ENCODE data around the gene TBC1D22B. TPM values are rescaled to one million over a fixed set of nuclear protein-coding genes. Genes with fewer than 3 reads are reported as not detected.

TBC1D22B gene
- total and polyA plus RNA-seq, 2 donors from 2014 or later: 9.7 to 12.8 TPM

DNA sequence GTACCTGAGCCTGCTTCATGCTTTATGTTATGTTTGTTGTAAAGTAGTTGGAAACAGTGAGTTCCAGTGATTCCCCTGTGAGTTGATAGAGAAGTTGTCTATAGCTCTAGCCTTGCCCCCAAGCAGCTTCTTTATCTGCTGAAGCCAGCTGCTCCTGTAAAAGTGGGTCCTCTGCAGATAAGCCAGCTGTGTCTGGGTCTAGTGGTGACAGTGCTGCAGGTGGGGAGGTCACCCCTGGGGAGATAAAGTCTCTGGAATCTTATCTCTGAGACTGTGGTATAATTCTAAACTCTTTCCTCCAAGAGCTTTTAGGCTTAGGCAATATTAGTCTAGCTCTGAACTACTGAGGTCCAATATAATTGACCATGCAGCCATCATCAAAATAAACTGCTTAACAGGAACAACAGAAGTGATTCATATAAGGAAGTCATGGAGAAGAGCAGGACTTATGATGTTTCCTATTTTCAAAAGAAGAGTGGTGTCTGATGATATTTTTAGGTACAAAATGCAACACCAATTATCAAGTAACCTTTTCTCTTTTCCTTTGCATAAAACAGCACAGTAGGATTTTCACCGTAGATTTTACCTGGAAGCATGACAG is 44.6 kb downstream of the TBC1D22B start:
- Histone ChIP-seq H3K4me1 (ENCODE audit: control insufficient read depth in 2 of 3, insufficient read depth in 2 of 3, low read depth in 1 of 3, low read length in 3 of 3) (no peaks in the 10 kb centered on the region), H3K27me3 (ENCODE audit: control insufficient read depth, insufficient read depth, low read length) (no peaks in the 10 kb centered on the region), H3K27ac (ENCODE audit: low read depth in 2 of 2, low read length in 2 of 2) (no peak overlapping the region), H3K9ac (ENCODE audit: low read length in 3 of 3) (no peak overlapping the region), H3K36me3 (ENCODE audit: control insufficient read depth in 2 of 3, insufficient read depth in 3 of 3, low read length in 3 of 3) (peaks cover 0 to 26% (median 13%) of the 10 kb centered on the region in 3 donors), H3K9me3 (ENCODE audit: control insufficient read depth in 2 of 3, insufficient read depth in 1 of 3, low read length in 3 of 3) (no peaks in the 10 kb centered on the region), H3K4me3 (ENCODE audit: low read length in 3 of 3) (no peak overlapping the region)
- TF ChIP-seq, protein P1, sequence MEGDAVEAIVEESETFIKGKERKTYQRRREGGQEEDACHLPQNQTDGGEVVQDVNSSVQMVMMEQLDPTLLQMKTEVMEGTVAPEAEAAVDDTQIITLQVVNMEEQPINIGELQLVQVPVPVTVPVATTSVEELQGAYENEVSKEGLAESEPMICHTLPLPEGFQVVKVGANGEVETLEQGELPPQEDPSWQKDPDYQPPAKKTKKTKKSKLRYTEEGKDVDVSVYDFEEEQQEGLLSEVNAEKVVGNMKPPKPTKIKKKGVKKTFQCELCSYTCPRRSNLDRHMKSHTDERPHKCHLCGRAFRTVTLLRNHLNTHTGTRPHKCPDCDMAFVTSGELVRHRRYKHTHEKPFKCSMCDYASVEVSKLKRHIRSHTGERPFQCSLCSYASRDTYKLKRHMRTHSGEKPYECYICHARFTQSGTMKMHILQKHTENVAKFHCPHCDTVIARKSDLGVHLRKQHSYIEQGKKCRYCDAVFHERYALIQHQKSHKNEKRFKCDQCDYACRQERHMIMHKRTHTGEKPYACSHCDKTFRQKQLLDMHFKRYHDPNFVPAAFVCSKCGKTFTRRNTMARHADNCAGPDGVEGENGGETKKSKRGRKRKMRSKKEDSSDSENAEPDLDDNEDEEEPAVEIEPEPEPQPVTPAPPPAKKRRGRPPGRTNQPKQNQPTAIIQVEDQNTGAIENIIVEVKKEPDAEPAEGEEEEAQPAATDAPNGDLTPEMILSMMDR (IDR thresholded peaks at IDR 0.05; ENCODE audit: borderline replicate concordance, extremely low read depth, insufficient read depth): no peak
- no peak for DNase-seq
- intact Hi-C loops (cut with DNase I): no loop called here
- FAIRE-seq: no peak

DNA sequence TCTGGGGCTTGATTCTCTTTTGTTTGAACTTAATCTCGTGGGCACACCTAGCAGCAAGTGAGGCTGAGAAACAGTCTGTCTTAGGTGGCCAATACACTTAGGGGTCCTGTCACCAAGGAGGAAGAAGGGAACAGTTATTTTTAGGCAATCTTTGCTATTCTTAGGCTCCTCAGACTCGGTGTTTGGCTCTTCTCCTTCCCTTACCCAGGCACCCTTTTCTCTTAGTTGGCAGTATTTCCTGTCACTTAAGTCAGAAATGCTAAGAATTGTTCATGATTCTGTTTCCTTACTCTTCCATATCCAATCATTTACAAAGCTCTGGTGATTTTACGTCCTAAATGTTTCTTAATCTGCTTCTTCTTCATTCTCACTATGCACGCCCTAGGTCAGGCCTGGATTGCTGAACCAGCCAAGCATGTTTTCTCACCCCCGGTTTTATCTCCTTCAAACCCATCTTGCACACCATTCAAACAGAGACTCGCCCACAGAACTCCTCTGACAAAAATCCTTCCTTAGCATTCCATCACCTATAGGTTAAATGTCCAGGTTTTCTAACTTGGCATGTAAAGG is 45.6 kb downstream of the TBC1D22B start:
- Histone ChIP-seq H3K27ac (ENCODE audit: low read depth in 2 of 2, low read length in 2 of 2) (no peak overlapping the region), H3K9me3 (ENCODE audit: control insufficient read depth in 2 of 3, insufficient read depth in 1 of 3, low read length in 3 of 3) (no peaks in the 10 kb centered on the region), H3K4me3 (ENCODE audit: low read length in 3 of 3) (no peak overlapping the region), H3K27me3 (ENCODE audit: control insufficient read depth, insufficient read depth, low read length) (no peaks in the 10 kb centered on the region), H3K4me1 (ENCODE audit: control insufficient read depth in 2 of 3, insufficient read depth in 2 of 3, low read depth in 1 of 3, low read length in 3 of 3) (no peaks in the 10 kb centered on the region), H3K9ac (ENCODE audit: low read length in 3 of 3) (no peak overlapping the region), H3K36me3 (ENCODE audit: control insufficient read depth in 2 of 3, insufficient read depth in 3 of 3, low read length in 3 of 3) (peaks cover 0 to 24% (median 13%) of the 10 kb centered on the region in 3 donors)
- TF ChIP-seq, protein P1 (IDR thresholded peaks at IDR 0.05; ENCODE audit: borderline replicate concordance, extremely low read depth, insufficient read depth): no peak
- FAIRE-seq (no peak), DNase-seq (peak in 1 of 5 donors; percentile 17)
- intact Hi-C loops (cut with DNase I): no loop called here

DNA sequence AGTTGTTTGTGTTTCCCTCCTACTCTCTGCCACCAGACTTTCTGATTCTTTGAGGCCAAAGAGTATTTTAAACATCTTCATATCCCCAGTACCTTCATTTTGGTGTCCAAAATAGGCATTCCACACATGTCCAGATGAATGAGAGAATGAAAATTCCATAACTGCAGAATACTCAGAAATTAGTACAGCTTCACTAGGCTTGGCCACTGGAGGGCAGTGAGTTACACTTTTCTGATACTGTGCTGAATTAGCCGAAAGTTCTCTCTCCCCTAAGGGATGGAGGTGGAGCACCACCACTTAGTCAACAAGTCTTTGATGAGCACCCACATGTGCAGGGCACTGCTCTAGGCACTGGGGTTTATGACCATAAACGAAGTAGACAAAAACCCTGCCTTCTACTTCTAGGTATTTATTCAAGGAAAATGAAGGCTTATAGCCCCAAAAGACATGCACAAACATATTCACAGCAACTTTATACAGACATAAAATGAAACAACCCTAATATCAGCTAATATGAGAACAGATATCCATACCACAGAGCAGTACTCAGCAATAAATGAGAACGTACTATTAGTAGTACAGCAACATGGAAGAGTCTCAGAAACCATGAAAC is 46.4 kb downstream of the TBC1D22B start:
- Histone ChIP-seq H3K9ac (ENCODE audit: low read length in 3 of 3) (no peak overlapping the region), H3K36me3 (ENCODE audit: control insufficient read depth in 2 of 3, insufficient read depth in 3 of 3, low read length in 3 of 3) (peaks cover 0 to 24% (median 13%) of the 10 kb centered on the region in 3 donors), H3K27me3 (ENCODE audit: control insufficient read depth, insufficient read depth, low read length) (no peaks in the 10 kb centered on the region), H3K27ac (ENCODE audit: low read depth in 2 of 2, low read length in 2 of 2) (no peak overlapping the region), H3K9me3 (ENCODE audit: control insufficient read depth in 2 of 3, insufficient read depth in 1 of 3, low read length in 3 of 3) (no peaks in the 10 kb centered on the region), H3K4me1 (ENCODE audit: control insufficient read depth in 2 of 3, insufficient read depth in 2 of 3, low read depth in 1 of 3, low read length in 3 of 3) (no peaks in the 10 kb centered on the region), H3K4me3 (ENCODE audit: low read length in 3 of 3) (no peak overlapping the region)
- DNase-seq (peak in 3 of 5 donors; percentile 13 to 60 (median 32)), FAIRE-seq (no peak)
- TF ChIP-seq, protein P1 (IDR thresholded peaks at IDR 0.05; ENCODE audit: borderline replicate concordance, extremely low read depth, insufficient read depth): peak; percentile 45
- intact Hi-C loops (cut with DNase I): no loop called here
